HG03025 (cell line): Measurements from ENCODE around the gene CLSTN2.

Experiments used
- ATAC-seq: cut with Tn5 transposase; IDR thresholded peaks from one replicate; pipeline ENCODE4 v1.9.1; 2021; ENCODE audit warnings: mild to moderate bottlenecking, moderate library complexity; ENCODE audit not compliant: unreplicated experiment, low FRiP score

The CLSTN2 gene

DNA sequence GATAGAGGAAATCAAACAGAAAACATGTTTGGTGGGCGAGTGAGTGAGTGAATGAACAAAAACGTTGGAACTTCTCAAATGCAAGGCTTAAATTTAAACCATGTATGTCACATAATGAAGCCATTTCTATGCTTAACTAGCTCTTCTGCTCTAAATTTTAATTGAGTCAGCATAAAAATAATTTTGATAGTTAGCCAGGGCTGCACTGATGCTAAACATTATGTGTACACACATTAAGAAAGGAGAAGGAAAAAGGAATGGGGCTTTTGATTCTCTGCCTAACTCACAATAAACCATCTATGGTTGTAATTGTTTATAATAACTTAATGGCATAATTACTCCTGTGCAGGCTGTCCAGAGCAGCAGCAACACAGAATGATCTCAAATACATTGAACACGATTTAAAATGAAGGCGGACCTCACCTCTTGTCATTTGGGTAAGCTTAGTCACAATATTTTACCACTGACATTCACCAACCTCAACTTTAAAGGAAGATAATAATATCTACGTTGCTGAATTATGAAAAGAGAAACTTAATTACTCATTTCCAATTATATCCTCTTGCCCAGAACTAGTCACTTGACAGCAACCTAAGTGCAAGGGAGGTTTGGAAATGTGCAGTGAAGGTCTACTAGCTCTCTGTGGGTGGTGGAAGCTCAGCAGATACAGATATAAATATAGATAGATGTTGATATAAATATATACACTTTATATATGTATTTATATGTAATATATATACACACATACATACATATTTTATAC is 424.4 kb downstream of the CLSTN2 start:
- no peak for ATAC-seq

DNA sequence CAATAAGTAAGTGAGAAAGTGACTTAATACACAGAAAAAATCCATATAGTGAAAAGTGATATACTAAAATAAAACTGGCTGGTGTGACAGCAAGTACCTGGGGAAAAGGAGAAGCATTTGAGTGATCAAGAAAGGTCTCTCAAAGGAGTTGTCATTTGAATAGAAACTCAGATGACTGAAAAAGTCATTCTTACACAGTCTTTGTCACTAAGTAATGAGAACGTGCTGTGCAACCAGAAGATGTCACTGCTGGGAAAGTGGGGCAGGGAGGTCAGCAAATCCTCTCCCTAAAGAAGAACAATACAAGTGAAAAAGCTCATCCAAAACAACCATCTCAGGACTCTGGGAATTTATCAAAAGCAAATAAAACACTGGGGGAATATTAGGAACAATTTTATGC is 425.3 kb downstream of the CLSTN2 start:
- no peak for ATAC-seq

DNA sequence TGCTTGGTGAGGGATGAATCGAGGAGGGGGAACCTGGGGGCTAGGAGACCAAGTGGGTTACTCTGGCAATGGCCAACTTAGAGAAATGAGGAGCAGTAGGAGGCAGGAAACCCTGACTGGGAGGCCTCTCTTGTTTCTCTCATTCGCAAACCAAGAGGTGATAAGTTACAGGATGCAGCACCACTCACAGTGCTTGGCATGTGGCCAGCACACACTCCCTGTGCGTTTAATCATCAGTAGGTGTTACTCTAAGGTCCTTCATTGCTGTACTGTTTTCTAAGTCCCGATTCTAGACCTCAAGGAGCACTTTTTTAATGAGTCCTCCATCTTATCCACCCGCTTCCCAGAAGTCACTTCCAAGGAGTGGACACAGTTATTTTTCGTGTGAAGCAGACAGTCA is 428.8 kb downstream of the CLSTN2 start:
- ATAC-seq, result no peak

DNA sequence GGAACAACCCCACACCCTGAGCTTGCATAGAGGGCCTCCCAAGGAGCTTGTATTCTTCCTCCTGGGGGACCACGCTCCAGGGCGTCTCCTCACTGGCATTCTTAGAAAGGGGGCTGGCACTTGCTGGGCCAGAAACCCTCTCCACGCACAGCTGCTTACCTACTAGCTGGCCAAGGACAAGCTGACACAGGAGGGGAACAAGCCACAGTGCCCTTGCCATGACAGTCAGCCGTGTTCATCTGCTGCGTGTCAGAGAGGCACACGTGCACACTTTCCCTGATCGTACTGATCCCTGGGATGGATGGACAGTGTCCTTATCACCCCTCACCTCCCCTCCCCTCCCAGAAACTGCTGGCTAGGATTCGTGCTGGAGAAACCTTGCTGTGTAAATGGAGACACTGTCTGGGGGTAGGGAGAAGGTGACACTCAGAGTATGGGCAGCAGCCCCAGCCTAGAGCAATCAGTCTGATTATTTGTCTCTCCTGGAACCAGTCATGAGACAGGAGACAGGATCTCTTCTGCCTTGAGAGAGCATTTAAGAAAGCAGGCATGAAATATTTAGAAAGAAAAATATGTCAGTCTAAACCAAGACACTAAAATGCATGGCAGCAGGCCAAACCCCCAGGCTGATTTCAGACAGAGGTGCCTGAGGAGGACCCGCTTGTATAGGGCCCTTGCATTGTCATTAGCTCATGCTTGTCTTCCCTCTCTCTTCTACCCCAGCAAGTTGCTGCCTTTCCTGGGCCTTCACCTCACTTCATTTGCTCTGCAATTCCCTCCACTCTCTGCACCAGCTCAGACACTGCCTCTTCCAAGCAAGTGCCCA is 431.1 kb downstream of the CLSTN2 start:
- no peak for ATAC-seq

DNA sequence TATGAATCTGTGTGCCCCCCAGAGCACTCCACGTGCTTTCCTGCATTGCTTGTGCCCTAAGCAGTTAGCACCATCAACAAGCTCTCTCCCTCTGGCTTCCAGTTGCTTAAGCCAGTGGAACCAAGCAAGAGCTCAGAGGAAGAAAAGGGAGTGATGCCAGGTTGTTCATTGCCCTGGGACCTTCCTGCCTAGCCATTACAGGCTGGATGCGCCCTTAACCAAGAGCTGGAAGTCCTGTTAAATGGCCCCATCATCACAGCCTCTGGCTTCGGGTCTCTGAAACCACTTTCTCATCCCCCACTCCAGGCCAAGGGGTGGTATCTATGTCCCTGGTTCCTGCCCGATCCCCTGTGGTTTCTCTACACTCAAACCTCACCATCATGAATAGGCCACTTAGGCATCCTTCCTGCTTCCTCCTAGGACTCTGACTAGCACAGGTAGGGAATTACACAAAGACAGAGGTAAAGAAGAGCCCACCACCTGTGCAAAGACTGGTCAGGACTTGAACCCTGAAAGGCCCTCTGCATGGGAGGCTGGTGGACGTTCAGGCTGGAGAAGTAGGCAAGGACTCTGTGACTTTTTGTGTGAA is 433.3 kb downstream of the CLSTN2 start:
- no peak for ATAC-seq

DNA sequence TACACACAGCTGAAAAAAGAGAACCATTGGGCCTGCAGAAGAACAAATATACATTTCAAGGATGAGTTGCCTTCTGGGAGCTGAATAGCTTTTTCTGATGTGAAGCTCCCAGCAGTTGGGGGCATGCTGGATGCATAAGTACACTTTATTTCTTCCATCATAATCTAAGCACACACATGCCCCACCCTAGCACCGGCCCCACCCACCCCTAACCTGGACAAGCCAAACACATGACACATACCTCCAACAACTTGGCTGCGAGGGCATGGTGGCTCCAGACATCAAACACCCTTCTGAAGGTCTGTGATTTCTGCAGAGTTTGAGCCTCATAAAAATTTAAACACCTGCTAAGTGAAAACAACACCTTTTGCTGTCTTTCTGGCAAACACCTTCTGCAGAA is 435.7 kb downstream of the CLSTN2 start:
- no peak for ATAC-seq

DNA sequence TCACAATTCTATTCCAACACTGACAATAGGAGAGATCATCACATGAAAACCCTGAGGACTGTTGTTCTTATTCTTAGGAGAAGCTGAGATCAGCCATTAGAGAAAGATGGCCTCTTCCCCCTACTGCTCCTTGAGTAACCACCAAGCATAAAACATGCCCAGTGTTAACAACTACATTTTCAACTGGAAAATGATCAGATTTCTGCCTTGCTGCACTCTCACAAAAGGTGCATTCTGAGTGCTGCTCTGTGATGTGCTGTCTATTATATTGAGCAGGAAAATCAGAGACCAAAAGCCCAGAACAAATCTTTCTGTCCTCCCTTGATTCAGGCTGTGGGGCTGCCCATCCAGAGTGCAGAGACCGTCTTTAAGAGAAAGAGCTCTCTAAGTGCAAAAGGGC is 438.2 kb downstream of the CLSTN2 start:
- ATAC-seq, result no peak

DNA sequence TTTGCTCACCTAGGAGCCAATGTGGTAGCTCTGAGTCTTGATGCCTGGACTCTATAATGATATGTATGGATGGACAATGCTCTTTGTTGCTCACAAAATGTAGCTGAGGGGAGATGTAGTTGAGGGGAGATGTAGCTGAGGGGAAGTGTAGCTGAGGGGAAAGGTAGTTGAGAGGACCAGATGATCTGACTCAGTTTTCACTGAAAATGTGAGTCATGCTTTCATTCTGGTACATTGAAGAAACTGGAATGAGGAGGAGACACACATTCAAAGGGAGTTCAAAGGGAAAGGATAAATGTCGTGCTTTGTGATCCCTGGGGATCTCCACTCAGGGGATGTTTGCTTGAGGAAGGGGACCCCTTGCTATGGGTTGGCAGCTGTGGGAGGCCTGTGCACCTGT is 440.0 kb downstream of the CLSTN2 start:
- ATAC-seq, result no peak

DNA sequence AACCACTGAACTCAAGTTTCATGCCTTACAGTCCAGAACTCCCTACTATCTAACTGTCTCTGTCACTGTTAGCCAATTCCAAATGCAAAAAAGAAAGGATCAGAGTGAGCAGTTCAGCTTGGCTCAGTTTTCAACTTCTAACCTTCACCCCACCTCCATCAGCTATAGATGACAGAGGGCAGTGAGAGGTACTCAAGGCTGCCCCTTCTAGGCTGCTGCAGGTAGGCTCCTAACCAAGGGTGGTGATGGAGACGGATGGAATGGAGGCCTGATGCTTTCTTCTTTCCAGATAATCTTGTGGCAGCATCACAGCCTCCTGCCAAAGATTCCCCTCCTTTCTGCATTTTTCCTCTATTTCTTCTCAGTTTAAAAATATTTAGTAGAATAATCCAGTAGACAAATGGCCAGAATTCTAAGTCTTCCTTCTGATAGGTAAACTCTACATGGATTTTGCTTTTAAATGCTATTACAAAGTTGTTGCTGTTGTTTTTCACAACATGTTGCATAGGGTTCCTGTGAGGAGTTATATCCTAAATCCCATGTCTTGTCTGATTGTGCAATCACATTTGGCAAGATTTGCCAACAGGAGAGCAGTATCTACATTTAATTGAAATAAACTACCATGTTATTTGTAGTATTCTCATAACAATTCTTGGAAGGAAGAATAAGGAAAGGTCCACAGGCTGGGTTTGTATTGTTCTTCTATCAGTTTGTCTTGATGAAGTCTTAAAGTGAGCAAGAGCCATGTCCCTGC is 441.3 kb downstream of the CLSTN2 start:
- ATAC-seq, result no peak

DNA sequence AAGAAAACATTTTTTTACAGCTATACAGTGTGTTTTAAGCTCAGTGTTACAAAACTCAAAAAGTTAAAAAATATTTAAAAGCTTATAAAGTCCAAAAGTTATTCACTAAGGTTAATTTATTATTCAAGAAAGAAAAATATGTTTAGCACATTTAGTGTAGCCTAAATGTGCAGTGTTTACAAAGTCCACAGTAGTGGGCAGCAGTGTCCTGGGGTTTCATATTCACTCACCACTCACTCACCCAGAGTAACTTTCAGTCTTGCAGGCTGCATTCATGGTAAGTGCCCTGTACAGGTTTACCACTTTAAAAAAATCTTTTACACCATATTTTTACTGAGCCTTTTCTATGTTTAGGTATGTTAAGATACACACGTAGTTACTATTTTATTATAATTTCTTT is 442.7 kb downstream of the CLSTN2 start:
- ATAC-seq, result no peak

DNA sequence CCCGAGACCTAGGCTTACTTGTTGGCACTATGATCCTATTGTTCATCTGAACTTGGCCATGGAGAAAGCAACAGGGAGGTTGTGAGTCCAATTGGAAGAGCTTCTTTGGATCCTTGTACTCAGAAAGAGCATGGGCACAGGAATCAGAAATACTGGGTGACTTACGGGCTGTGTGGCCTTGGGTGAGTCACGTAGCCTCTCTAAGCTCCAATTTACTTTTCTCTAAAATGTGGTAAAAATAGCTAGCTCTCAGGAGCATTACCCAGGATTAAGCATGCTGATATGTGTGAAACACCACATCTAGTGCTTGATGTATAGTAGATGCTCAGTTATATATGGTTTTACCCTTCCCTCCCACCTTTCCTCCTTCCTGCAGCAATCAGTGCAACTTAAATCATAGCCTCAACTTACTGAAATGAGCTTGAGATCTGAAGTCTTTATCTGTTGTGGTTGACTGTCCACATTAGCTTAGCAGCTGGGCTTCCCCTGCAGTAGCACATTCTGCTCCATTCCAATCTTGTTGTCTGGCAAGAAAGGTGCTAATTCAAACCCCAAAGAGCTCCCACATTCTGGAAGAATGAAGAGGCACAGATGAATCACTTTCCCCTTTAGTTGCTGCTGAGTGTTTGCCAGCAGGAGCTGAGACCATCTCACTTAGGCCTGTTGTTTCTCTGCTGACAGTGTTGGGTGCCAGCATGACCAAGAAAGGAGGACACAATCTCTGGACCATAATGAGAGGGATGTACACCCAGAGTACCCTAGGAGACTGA is 443.8 kb downstream of the CLSTN2 start:
- no peak for ATAC-seq

DNA sequence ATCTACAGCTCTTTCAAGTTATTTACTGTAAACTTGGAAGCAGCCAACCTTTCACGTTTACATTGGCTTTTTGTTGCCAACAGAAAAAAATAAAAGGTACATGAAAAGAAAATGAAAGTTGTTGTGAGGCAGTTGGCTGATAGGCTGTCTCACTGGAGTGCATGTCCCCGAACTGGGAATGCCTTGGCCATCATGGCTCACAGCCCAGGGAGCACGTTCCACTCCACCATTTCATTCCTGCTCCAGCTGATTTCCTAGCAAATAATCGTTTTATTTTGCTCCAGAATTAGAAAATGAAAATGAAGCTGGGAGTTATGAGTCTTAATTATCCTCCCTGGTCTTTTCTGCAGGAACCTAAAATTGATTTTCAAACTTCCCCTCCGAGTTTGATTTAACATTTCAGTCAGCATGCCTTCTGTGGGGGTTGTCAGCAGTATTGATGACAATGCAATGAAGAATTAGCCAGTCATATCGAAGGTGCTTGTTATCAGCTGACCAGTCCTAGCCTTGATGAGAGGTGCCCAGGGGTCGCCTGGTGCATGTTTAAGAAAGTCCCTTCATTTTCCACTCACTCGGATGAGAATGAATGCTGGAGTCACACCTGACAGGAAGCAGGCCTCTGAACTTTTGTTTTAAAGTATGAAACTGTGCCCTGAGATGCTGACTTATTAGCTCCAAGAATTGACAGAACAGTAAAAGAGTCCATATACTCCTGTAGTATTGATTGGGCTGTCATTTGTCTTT is 449.2 kb downstream of the CLSTN2 start:
- ATAC-seq, result no peak

DNA sequence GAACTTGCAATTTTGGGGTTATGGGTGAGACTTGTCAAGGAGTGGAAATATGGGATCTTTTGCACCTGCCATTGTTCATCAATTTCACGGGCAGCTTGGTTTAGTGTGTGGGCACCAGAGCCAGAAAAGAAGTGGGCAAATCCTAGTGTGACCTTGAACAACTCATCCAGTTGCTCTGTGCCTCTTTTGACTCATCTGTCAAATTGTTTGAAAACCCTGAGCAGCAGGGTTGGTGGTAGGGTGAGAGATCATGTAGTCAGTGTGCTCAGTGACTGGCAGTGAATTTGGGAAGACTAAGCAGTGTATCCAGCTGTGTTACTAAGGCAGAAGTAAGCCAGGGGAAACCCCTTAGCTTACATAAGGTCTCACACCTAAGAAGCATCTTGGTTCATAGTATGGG is 449.9 kb downstream of the CLSTN2 start:
- no peak for ATAC-seq

DNA sequence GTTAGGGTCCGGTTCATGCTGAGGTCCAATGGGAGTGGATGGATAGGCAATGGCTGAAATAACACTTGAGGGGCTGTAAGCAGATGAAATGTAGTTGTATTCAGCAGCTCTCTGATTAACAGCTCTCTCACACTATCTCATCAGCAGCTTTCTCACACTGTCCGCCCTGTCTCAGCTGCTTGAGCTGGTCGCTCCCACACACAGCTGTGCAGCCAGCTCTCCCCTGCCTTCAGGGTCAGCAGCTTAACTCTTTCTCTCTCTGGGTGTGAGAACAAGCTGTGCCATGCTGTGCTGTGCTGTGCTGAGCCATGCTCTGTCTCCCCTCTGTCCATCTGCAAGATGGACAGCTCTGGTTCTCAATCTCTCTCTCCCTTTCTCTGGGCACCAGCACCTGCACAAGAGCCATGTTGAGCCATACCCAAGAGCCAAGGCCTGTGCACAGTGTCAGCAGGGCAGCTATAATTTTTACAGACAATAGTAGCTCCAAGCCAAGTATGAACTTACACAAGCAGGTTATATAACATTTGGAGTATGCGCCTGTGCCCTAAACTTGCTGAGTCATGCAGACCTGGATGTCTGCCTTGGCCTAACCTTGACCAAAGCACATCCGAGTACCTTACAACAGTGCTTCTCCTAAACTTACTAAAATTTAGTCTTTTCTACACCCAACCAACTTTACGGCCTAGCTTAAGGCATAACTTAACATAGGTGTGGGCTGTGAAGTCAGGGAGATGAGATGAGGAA is 451.5 kb downstream of the CLSTN2 start:
- no peak for ATAC-seq

DNA sequence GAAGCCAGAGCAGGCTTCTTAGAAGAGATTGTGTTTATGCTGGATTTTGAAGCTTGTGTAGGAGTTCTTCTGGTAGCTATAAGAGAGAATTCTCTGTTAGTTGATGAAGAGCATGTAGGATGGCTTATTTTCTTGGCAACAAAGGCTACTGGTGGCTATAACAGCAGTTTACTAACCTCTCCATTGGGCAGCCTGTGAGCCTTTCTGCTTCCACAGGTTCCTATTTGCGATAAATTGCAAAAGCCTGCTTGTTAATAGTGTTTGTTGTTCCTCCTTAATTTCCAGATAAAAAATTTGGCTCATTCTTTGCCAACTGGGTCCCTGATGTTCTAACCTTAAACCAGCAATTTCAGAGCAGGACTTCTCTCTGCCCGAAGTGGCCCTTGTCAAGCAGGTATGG is 452.3 kb downstream of the CLSTN2 start:
- no peak for ATAC-seq

DNA sequence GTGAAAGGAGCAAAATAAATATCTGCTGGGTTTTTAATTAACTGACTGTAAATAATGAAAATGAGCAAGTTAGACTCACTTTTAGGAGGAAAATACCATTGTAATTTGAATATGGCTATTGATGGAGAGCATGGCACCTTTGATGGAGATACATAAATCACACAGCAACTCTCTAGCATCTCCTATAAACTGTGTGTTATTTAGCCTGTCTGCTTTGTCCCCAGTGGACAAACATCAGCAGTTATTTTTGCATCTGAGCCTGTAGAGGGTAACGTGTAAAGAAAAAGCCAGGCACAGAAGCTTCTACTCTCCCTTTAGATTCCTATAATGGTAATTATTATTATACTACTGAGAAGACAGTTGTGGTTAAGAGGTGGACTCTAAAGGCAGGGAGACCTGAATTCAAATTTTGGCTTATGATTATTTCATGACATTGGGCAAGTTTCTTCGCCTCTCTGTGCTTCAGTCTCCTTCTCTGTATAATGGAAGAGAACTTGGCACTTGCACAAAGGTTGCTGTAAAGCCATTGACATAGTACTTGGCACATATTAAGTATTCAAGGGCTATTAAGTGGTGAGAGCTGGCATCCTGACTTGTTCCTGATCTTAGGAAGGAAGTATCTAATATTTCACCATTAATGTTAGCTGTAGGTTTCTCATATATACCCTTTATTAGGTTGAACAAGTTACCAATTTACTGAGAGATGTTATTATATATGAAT is 453.4 kb downstream of the CLSTN2 start:
- no peak for ATAC-seq

DNA sequence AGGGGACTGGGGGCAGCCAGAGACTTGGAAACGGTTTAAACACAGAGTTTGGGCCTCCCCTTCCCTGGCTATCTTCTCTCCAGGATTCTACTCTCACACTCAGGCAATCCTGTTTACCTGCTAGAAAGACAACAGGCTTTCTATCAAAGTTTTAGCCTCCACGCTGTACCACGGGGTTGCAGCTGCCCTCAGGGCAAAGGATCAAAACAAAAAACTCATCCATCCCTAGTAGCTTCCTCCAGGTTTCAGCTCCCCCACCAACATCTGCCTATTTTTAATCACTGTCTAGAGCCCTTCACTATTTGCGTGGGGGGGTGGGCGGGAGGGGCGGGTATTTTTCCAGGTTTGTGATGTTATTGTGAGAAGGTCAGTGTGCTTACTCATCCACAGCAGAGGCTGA is 456.1 kb downstream of the CLSTN2 start:
- no peak for ATAC-seq

DNA sequence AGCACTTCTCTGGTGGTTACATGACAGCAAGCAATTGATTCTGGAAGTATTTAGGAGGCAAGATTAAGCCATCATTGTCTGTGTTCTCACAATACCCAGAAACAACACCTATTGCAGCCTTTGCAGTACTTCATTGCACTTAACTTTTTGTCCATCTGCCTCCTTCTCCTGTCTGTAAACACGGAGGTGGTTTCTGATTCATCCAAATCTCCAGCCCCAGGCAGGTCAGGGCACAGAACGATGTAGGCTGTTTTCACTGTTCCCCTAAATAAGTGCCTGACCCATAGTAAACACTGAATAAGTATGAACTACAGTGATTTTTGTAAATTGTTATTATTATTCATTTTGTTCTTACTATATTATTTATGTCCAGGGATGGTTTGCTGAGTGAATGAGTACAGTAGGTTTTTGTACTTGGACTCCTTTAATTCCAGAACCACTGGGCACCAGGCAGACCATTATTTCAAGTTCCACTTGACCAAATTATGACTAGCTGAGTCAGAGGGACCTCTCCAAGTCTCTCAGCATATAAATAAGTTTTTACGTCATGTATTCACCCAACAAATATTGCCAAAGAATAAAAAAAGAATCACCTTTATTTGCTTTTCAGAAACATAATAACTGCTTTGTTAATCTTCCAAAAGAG is 459.6 kb downstream of the CLSTN2 start:
- ATAC-seq, result no peak
